ENCODE measurements around the gene POTEB3.
"Not testable (repeated sequence)": the region's sequence is repeated elsewhere in the genome, so short reads cannot be mapped to it uniquely, and the experiment has no call there.

Gene POTEB3

DNA sequence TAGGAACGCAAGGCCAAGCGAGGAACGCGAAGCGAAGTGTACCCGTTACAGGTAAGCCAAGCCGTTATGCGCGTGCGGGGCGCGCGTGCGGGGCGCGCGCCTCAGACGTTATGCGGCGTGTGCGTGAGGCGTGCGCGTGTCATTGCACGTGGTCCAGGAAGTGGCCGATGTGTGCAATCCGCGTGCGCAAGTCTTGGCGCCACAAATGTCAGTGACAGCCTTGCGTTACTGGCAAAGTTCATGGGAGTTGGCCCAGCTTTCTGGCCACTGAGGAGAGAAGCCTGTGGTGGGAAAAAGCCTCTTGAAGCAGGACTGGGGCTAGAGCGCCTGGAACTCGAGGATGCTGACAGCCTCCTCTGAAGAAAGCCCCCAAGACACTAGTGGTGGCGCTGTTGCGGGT lies at the start of gene POTEB3:
Gene POTEB3 (minus strand): TSS at position 101 of the 400 bp plus-strand sequence. CDS start 488 bp downstream, outside the sequence.
- H3K27me3 ChIP-seq (replicated peaks); DNase-seq; H3K36me3 ChIP-seq (replicated peaks); in situ Hi-C loops (cut with HindIII; ENCODE audit: low pct_ligation_motif_present, low sequenced_read_pairs); H3K27ac ChIP-seq; H3K4me3 ChIP-seq (ENCODE audit: low read depth, low read length): not testable (repeated sequence)

- DNase-seq; in situ Hi-C loops (cut with HindIII; ENCODE audit: low pct_ligation_motif_present, low sequenced_read_pairs); H3K27ac ChIP-seq; H3K36me3 ChIP-seq (replicated peaks); H3K27me3 ChIP-seq (replicated peaks); H3K4me3 ChIP-seq (ENCODE audit: low read depth, low read length): not testable (repeated sequence)
Measured at GRCh38 chr15:21453683-21454082, 13.4 kb upstream of the POTEB3 start.

GRCh38 chr15:21451920-21452563 lies 11.7 kb upstream of the POTEB3 start:
- DNase-seq; H3K27ac ChIP-seq; in situ Hi-C loops (cut with HindIII; ENCODE audit: low pct_ligation_motif_present, low sequenced_read_pairs): not testable (repeated sequence)

GRCh38 chr15:21451487-21451886 lies 11.2 kb upstream of the POTEB3 start:
- DNase-seq; H3K36me3 ChIP-seq (replicated peaks); H3K4me3 ChIP-seq (ENCODE audit: low read depth, low read length); H3K27me3 ChIP-seq (replicated peaks); H3K27ac ChIP-seq; in situ Hi-C loops (cut with HindIII; ENCODE audit: low pct_ligation_motif_present, low sequenced_read_pairs): not testable (repeated sequence)

More at GRCh38 chr15:21451920-21452563, 11.7 kb upstream of the POTEB3 start:
- H3K4me3 ChIP-seq (ENCODE audit: low read depth, low read length); H3K27me3 ChIP-seq (replicated peaks); H3K36me3 ChIP-seq (replicated peaks): not testable (repeated sequence)

GRCh38 chr15:21407366-21407765 lies 32.9 kb downstream of the POTEB3 start:
- in situ Hi-C loops (cut with HindIII; ENCODE audit: low pct_ligation_motif_present, low sequenced_read_pairs); DNase-seq; H3K36me3 ChIP-seq (replicated peaks); H3K4me3 ChIP-seq (ENCODE audit: low read depth, low read length); H3K27ac ChIP-seq; H3K27me3 ChIP-seq (replicated peaks): not testable (repeated sequence)

DNA sequence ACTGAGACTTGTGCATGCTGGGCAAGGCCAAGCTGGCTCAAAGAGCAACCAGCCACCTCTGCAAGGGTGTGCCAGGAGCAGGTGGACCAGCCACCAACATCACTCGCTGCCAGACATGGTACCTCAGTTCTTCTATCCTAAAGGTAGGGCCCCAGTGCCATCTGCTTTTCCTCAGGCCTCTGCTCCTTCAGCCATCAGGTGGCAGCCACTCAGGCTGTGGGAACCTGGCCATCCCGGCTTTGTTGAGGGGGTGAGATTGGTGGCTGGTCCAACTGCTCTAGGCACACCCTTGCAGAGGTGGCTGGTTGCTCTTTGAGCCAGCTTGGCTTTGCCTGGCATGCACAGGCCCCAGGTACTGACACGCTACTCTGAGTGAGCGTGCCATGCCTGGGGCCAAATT lies 38.8 kb downstream of the POTEB3 start:
- in situ Hi-C loops (cut with HindIII; ENCODE audit: low pct_ligation_motif_present, low sequenced_read_pairs); H3K27me3 ChIP-seq (replicated peaks); H3K27ac ChIP-seq; H3K36me3 ChIP-seq (replicated peaks); DNase-seq; H3K4me3 ChIP-seq (ENCODE audit: low read depth, low read length): not testable (repeated sequence)

GRCh38 chr15:21399111-21399510 lies 41.2 kb downstream of the POTEB3 start:
- in situ Hi-C loops (cut with HindIII; ENCODE audit: low pct_ligation_motif_present, low sequenced_read_pairs) = not testable (repeated sequence)

GRCh38 chr15:21398511-21398910 lies 41.8 kb downstream of the POTEB3 start:
- H3K4me3 ChIP-seq (ENCODE audit: low read depth, low read length); H3K36me3 ChIP-seq (replicated peaks); H3K27me3 ChIP-seq (replicated peaks); H3K27ac ChIP-seq; in situ Hi-C loops (cut with HindIII; ENCODE audit: low pct_ligation_motif_present, low sequenced_read_pairs); DNase-seq: not testable (repeated sequence)

More at GRCh38 chr15:21399111-21399510, 41.2 kb downstream of the POTEB3 start:
- H3K27me3 ChIP-seq (replicated peaks); H3K4me3 ChIP-seq (ENCODE audit: low read depth, low read length); H3K27ac ChIP-seq; H3K36me3 ChIP-seq (replicated peaks); DNase-seq: not testable (repeated sequence)

- H3K36me3 ChIP-seq (replicated peaks); DNase-seq; in situ Hi-C loops (cut with HindIII; ENCODE audit: low pct_ligation_motif_present, low sequenced_read_pairs); H3K27ac ChIP-seq; H3K27me3 ChIP-seq (replicated peaks); H3K4me3 ChIP-seq (ENCODE audit: low read depth, low read length): not testable (repeated sequence)
Measured at GRCh38 chr15:21397656-21398055, 42.6 kb downstream of the POTEB3 start.

DNA sequence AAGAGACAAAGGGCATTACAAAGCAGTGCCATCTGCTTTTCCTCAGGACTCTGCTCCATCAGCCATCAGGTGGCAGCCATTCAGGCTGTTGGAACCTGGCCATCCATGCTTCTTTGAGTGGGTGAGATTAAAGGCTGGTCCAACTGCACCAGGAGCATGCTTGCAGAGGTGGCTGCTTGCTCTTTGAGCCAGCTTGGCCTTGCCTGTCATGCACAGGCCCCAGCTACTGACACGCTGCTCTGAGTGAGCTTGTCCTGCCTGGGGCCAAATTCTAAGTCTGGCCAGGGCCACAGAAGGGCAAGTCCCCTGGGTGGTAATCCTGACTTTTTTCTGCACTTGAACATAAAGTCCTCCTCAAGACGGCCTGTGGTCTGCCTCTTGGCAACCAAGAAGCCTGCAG lies 43.1 kb downstream of the POTEB3 start:
- in situ Hi-C loops (cut with HindIII; ENCODE audit: low pct_ligation_motif_present, low sequenced_read_pairs) = not testable (repeated sequence)

DNA sequence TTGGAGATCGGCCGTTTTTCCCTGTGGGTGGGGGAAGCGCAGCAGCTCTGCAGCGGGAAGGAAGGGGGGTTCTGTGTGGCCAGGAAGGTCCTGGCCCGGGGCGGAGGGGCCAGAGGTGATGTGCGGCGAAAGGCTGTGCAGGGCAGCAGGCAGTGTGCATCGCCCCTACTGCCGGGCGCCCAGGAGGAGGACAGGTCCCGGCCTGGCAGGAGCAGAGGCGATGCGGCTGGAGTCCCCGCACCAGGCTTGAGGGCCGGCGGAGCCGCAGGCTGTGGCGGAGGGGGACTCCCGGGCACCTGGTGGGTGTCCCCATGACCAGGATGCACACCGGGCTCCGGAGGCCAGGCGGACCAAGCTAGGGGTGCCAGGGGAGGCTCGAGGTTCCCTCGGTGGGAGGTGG lies 54.3 kb downstream of the POTEB3 start:
- H3K4me3 ChIP-seq (ENCODE audit: low read depth, low read length); DNase-seq; H3K36me3 ChIP-seq (replicated peaks); H3K27ac ChIP-seq; in situ Hi-C loops (cut with HindIII; ENCODE audit: low pct_ligation_motif_present, low sequenced_read_pairs); H3K27me3 ChIP-seq (replicated peaks): not testable (repeated sequence)

More for the DNA sequence above, 43.1 kb downstream of the POTEB3 start:
- H3K4me3 ChIP-seq (ENCODE audit: low read depth, low read length); H3K27ac ChIP-seq; H3K36me3 ChIP-seq (replicated peaks); DNase-seq; H3K27me3 ChIP-seq (replicated peaks): not testable (repeated sequence)

GRCh38 chr15:21383866-21384485 lies 56.3 kb downstream of the POTEB3 start:
- in situ Hi-C loops (cut with HindIII; ENCODE audit: low pct_ligation_motif_present, low sequenced_read_pairs) = not testable (repeated sequence)

GRCh38 chr15:21373682-21374081 lies 66.6 kb downstream of the POTEB3 start:
- in situ Hi-C loops (cut with HindIII; ENCODE audit: low pct_ligation_motif_present, low sequenced_read_pairs); H3K36me3 ChIP-seq (replicated peaks); H3K4me3 ChIP-seq (ENCODE audit: low read depth, low read length); DNase-seq; H3K27ac ChIP-seq; H3K27me3 ChIP-seq (replicated peaks): not testable (repeated sequence)

More at GRCh38 chr15:21383866-21384485, 56.3 kb downstream of the POTEB3 start:
- not testable (repeated sequence) for H3K27me3 ChIP-seq (replicated peaks); DNase-seq; H3K4me3 ChIP-seq (ENCODE audit: low read depth, low read length); H3K27ac ChIP-seq; H3K36me3 ChIP-seq (replicated peaks)

- H3K36me3 ChIP-seq (replicated peaks); DNase-seq; in situ Hi-C loops (cut with HindIII; ENCODE audit: low pct_ligation_motif_present, low sequenced_read_pairs); H3K4me3 ChIP-seq (ENCODE audit: low read depth, low read length); H3K27ac ChIP-seq; H3K27me3 ChIP-seq (replicated peaks): not testable (repeated sequence)
Measured at GRCh38 chr15:21369177-21369576, 71.1 kb downstream of the POTEB3 start.

- DNase-seq; H3K27me3 ChIP-seq (replicated peaks); H3K4me3 ChIP-seq (ENCODE audit: low read depth, low read length); H3K36me3 ChIP-seq (replicated peaks); in situ Hi-C loops (cut with HindIII; ENCODE audit: low pct_ligation_motif_present, low sequenced_read_pairs); H3K27ac ChIP-seq: not testable (repeated sequence)
Measured at GRCh38 chr15:21368625-21369024, 71.7 kb downstream of the POTEB3 start.

Measured in brain microvascular endothelial cell (primary cell).